DMS114 treated with DMSO at 0.1 percent for 48 hours (cell line): ENCODE measurements around the gene SCIN.
"Not testable (repeated sequence)": the region's sequence is repeated elsewhere in the genome, so short reads cannot be mapped to it uniquely, and the experiment has no call there.

Experiments used
- DNase-seq: peaks from one replicate; lab custom pipeline; 2025; ENCODE audit not compliant: unreplicated experiment; lab: John Stamatoyannopoulos, UW

The SCIN gene

GRCh38 chr7:12686234-12686890, 115.8 kb downstream of the SCIN start:
- DNase-seq: peak; percentile 90

- peak; percentile 99 for DNase-seq
These were observed 116.6 kb downstream of the SCIN start, which contains the start of gene ARL4A for GRCh38 chr7:12686891-12687717. TSS of gene ARL4A (plus strand) at chr7:12687633. CDS start at chr7:12688255, 622 bp downstream.

GRCh38 chr7:12687718-12688171, 117.2 kb downstream of the SCIN start:
- no peak for DNase-seq

GRCh38 chr7:12688485-12689170, 118.1 kb downstream of the SCIN start:
- not testable (repeated sequence) for DNase-seq

GRCh38 chr7:12689451-12689850, 118.9 kb downstream of the SCIN start:
- DNase-seq: no peak

- no peak for DNase-seq
These were observed 119.7 kb downstream of the SCIN start for GRCh38 chr7:12690041-12690878.

- DNase-seq: not testable (repeated sequence)
These were observed 120.9 kb downstream of the SCIN start for GRCh38 chr7:12691388-12691787.

- DNase-seq: no peak
These were observed 121.5 kb downstream of the SCIN start for GRCh38 chr7:12692035-12692434.

- no peak for DNase-seq
These were observed 122.1 kb downstream of the SCIN start for GRCh38 chr7:12692479-12693259.

- DNase-seq: no peak
These were observed 124.3 kb downstream of the SCIN start for GRCh38 chr7:12694817-12695216.

- DNase-seq: no peak
These were observed 125.4 kb downstream of the SCIN start for GRCh38 chr7:12695965-12696364.

- DNase-seq: no peak
These were observed 128.8 kb downstream of the SCIN start for GRCh38 chr7:12699299-12699698.

GRCh38 chr7:12701433-12701832, 130.9 kb downstream of the SCIN start:
- DNase-seq: no peak

- DNase-seq: no peak
These were observed 133.4 kb downstream of the SCIN start for GRCh38 chr7:12703881-12704280.

GRCh38 chr7:12705878-12706277, 135.4 kb downstream of the SCIN start:
- no peak for DNase-seq

GRCh38 chr7:12706900-12707536, 136.5 kb downstream of the SCIN start:
- no peak for DNase-seq

GRCh38 chr7:12708314-12708713, 137.8 kb downstream of the SCIN start:
- no peak for DNase-seq
